ENCODE data around the gene UBE2V1.

The UBE2V1 gene

DNA sequence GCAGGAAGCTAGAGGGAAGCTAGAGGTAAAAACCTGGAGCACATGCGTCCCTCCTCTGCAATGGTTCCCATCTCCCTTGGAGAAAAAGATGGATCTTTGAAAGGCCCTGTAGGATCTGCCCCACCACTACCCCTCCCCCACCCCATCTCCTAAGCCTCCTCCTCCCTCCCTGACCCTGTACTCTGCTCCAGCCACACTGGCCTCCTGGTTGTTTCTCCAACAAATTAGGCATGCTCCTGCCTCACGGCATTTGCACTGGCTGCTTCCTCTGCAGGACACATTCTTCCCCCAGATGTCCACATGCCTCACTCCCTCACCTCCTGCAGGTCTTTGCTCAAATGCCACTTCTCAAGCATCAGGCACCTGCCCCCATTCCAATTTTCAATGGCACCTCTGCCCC, 45.5 kb downstream of the UBE2V1 start:
- no peak for TF ChIP-seq EZH2phosphoT487 (conservative IDR thresholded peaks at IDR 0.05; ENCODE audit: low read length)
- TF ChIP-seq, protein P1, sequence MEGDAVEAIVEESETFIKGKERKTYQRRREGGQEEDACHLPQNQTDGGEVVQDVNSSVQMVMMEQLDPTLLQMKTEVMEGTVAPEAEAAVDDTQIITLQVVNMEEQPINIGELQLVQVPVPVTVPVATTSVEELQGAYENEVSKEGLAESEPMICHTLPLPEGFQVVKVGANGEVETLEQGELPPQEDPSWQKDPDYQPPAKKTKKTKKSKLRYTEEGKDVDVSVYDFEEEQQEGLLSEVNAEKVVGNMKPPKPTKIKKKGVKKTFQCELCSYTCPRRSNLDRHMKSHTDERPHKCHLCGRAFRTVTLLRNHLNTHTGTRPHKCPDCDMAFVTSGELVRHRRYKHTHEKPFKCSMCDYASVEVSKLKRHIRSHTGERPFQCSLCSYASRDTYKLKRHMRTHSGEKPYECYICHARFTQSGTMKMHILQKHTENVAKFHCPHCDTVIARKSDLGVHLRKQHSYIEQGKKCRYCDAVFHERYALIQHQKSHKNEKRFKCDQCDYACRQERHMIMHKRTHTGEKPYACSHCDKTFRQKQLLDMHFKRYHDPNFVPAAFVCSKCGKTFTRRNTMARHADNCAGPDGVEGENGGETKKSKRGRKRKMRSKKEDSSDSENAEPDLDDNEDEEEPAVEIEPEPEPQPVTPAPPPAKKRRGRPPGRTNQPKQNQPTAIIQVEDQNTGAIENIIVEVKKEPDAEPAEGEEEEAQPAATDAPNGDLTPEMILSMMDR (IDR thresholded peaks at IDR 0.05; ENCODE audit: insufficient read depth, low read length, poor library complexity, severe bottlenecking), result no peak

DNA sequence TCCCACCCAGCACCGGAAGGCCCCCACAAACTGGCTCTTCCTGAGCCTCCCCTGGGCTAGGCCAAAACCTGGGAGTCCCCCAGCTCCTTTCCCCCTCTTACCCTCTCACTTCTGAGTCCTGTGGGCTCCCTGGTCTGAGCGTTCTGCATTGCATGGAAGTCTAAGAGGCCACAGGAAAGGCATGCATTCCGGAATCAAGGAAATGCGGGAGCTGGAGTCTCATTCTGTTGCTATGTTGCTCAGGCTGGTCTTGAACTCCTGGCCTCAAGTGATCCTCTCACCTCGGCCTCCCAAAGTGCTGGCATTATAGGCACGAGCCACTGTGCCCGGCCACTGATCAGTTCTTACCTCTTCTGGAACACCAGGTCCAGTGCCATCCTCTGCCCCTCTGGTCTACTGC, 45.9 kb downstream of the UBE2V1 start:
- Histone ChIP-seq H3K4me3 (ENCODE audit: insufficient read depth, low read length, poor library complexity, severe bottlenecking) (no peak overlapping the region), H3K4me2 (ENCODE audit: low read depth, low read length, poor library complexity, severe bottlenecking) (no peak overlapping the region), H3K9me3 (ENCODE audit: insufficient read depth, low read length) (no peaks in the 10 kb centered on the region), H3K36me3 (ENCODE audit: low read length) (no peaks in the 10 kb centered on the region), H3F3A (ENCODE audit: insufficient read depth) (no peaks in the 10 kb centered on the region), H3K9ac (ENCODE audit: low read length) (no peak overlapping the region), H3K27me3 (ENCODE audit: low read length) (no peaks in the 10 kb centered on the region), H4K20me1 (ENCODE audit: low read depth, low read length) (no peaks in the 10 kb centered on the region), H3K79me2 (ENCODE audit: insufficient read depth, low read length) (no peaks in the 10 kb centered on the region), H2AFZ (ENCODE audit: low read depth, low read length, severe bottlenecking) (no peak overlapping the region), H3K27ac (ENCODE audit: low read depth, low read length) (no peak overlapping the region), H3K9me2 (replicated peaks; ENCODE audit: insufficient read depth, low read length) (no peaks in the 10 kb centered on the region)
- TF ChIP-seq, protein P1 (IDR thresholded peaks at IDR 0.05; ENCODE audit: insufficient read depth, low read length, poor library complexity, severe bottlenecking), result no peak
- no peak for TF ChIP-seq EZH2phosphoT487 (conservative IDR thresholded peaks at IDR 0.05; ENCODE audit: low read length)

More for the DNA sequence above, 45.5 kb downstream of the UBE2V1 start:
- Histone ChIP-seq H3K9me2 (replicated peaks; ENCODE audit: insufficient read depth, low read length) (no peaks in the 10 kb centered on the region), H2AFZ (ENCODE audit: low read depth, low read length, severe bottlenecking) (no peak overlapping the region), H3K9me3 (ENCODE audit: insufficient read depth, low read length) (no peaks in the 10 kb centered on the region), H3K79me2 (ENCODE audit: insufficient read depth, low read length) (no peaks in the 10 kb centered on the region), H4K20me1 (ENCODE audit: low read depth, low read length) (no peaks in the 10 kb centered on the region), H3K4me2 (ENCODE audit: low read depth, low read length, poor library complexity, severe bottlenecking) (no peak overlapping the region), H3K9ac (ENCODE audit: low read length) (no peak overlapping the region), H3K27me3 (ENCODE audit: low read length) (no peaks in the 10 kb centered on the region), H3K27ac (ENCODE audit: low read depth, low read length) (no peak overlapping the region), H3K36me3 (ENCODE audit: low read length) (no peaks in the 10 kb centered on the region), H3F3A (ENCODE audit: insufficient read depth) (no peaks in the 10 kb centered on the region), H3K4me3 (ENCODE audit: insufficient read depth, low read length, poor library complexity, severe bottlenecking) (no peak overlapping the region)

DNA sequence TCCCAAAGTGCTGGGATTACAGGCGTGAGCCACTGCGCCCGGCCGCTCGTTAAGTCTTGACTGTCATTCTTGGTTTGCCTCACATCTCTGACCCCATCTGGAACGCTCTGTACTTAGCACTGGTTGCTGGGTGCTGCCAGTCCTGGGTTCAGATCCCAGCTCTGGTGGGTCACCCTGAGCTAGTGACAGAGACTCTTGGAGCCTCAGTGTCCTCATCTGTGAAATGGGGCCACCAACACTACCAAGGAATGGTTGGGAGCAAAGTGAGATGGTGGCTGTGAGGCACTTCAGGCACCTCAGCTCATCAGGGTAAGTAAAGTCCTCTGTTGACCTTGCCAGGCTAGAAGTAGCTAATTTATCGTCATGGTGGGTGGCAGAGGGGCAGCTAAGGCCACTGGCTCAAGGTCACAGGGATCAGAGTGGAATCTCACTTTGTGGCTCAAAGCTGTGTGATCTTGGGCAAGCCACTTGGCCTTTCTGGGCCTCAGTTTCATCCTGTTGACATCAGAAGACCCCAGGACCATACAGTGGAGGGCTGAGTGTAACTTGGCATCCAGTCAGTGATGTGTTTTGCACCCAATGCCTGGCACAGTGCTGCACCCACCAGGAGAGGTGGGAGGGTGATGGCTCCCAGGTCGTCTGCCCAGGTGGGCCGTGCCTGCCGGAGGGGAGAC, 46.7 kb downstream of the UBE2V1 start:
- no peaks in the 10 kb centered on the region for H4K20me1 ChIP-seq (ENCODE audit: low read depth, low read length)
- H3K27me3 ChIP-seq (ENCODE audit: low read length), result no peaks in the 10 kb centered on the region
- H3K4me2 ChIP-seq (ENCODE audit: low read depth, low read length, poor library complexity, severe bottlenecking), result no peak overlapping the region
- H2AFZ ChIP-seq (ENCODE audit: low read depth, low read length, severe bottlenecking), result no peak overlapping the region
- TF ChIP-seq, protein P1 (IDR thresholded peaks at IDR 0.05; ENCODE audit: insufficient read depth, low read length, poor library complexity, severe bottlenecking), result no peak
- TF ChIP-seq EZH2phosphoT487 (conservative IDR thresholded peaks at IDR 0.05; ENCODE audit: low read length), result no peak
- no peak overlapping the region for H3K9ac ChIP-seq (ENCODE audit: low read length)
- H3K4me3 ChIP-seq (ENCODE audit: insufficient read depth, low read length, poor library complexity, severe bottlenecking), result no peak overlapping the region
- no peaks in the 10 kb centered on the region for H3K36me3 ChIP-seq (ENCODE audit: low read length)
- H3F3A ChIP-seq (ENCODE audit: insufficient read depth), result no peaks in the 10 kb centered on the region
- no peaks in the 10 kb centered on the region for H3K79me2 ChIP-seq (ENCODE audit: insufficient read depth, low read length)
- no peaks in the 10 kb centered on the region for H3K9me2 ChIP-seq (replicated peaks; ENCODE audit: insufficient read depth, low read length)
- no peaks in the 10 kb centered on the region for H3K9me3 ChIP-seq (ENCODE audit: insufficient read depth, low read length)
- no peak overlapping the region for H3K27ac ChIP-seq (ENCODE audit: low read depth, low read length)

Measured in SU-DHL-6 (cell line).